Measurements from ENCODE around the gene DMWD. TPM values are rescaled to one million over a fixed set of nuclear protein-coding genes. Genes with fewer than 3 reads are reported as not detected.

DMWD gene
- total RNA-seq, 2 experiments from 2014 or later = 43.2 to 44.0 TPM

DNA sequence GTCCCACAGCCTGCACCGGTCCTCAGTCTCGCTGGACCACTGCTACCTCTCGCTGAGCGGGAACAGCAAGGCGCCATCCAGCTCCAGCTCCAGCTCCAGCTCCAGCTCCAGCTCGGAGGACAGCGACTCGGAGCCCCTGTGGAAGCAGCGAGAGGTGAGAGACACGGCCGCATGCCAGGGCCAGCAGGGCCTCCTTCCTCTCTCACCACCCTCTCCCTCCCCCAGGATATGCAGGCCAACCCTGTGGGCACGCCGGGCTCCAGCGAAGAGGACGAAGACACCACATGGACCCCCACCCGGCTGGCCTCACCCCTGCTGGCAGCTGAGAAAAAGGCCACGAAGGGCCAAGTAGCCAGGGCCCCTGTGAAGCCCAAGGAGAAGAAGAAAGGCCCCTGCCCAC is 30.9 kb downstream of the DMWD start:
- no TSS peak for BruUV-seq (replicated peaks)
- Histone ChIP-seq H3K9me3 (ENCODE audit: low read length) (no peaks in the 10 kb centered on the region), H3K4me3 (ENCODE audit: low read depth, low read length, poor library complexity, severe bottlenecking) (no peak overlapping the region), H3K4me1 (ENCODE audit: insufficient read depth, low read length, poor library complexity, severe bottlenecking) (no peaks in the 10 kb centered on the region), H3K36me3 (ENCODE audit: insufficient read depth, low read length) (no peaks in the 10 kb centered on the region), H3K4me2 (ENCODE audit: low read length) (no peak overlapping the region), H2AFZ (ENCODE audit: low read length) (no peak overlapping the region), H3K27ac (ENCODE audit: low read depth, low read length, poor library complexity, severe bottlenecking) (no peak overlapping the region), H3K79me2 (ENCODE audit: insufficient read depth, low read depth, low read length) (no peaks in the 10 kb centered on the region), H3K9me2 (ENCODE audit: insufficient read depth, low read length) (no peaks in the 10 kb centered on the region), H4K20me1 (ENCODE audit: insufficient read depth, low read length) (no peaks in the 10 kb centered on the region)
- POLR2A ChIA-PET = no interaction called here
- no peak for TF ChIP-seq EZH2phosphoT487 (IDR thresholded peaks at IDR 0.05; ENCODE audit: borderline replicate concordance, low read depth, low read length)
- TF ChIP-seq, protein P1, sequence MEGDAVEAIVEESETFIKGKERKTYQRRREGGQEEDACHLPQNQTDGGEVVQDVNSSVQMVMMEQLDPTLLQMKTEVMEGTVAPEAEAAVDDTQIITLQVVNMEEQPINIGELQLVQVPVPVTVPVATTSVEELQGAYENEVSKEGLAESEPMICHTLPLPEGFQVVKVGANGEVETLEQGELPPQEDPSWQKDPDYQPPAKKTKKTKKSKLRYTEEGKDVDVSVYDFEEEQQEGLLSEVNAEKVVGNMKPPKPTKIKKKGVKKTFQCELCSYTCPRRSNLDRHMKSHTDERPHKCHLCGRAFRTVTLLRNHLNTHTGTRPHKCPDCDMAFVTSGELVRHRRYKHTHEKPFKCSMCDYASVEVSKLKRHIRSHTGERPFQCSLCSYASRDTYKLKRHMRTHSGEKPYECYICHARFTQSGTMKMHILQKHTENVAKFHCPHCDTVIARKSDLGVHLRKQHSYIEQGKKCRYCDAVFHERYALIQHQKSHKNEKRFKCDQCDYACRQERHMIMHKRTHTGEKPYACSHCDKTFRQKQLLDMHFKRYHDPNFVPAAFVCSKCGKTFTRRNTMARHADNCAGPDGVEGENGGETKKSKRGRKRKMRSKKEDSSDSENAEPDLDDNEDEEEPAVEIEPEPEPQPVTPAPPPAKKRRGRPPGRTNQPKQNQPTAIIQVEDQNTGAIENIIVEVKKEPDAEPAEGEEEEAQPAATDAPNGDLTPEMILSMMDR (conservative IDR thresholded peaks at IDR 0.05; ENCODE audit: low read length) = no peak
- intact Hi-C loops (cut with micrococcal nuclease; ENCODE audit: unreplicated experiment) = no loop called here
- CTCF ChIA-PET (ENCODE audit: unreplicated experiment) = no interaction called here
- DNase-seq (ENCODE audit: low spot score) = no peak

DNA sequence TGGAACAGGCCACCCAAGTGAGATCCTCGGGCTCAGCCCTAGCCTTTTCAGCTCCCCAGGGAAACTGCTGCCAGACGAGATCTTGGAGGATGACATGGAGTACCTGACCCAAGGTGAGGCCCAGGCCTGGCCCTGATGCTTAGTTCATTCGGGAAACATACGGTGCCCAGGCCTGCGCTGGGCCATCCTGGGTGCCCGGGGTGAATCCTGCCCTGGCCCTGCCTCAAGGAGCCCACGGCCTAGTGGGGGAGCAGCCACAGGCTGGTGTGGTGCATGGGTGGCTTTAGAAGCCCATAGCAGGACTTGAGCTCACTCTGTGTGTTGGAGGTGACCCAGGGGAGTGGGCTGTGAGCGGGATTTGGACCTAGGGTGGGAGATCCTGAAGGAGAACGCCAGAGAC is 33.7 kb downstream of the DMWD start:
- Histone ChIP-seq H2AFZ (ENCODE audit: low read length) (no peak overlapping the region), H4K20me1 (ENCODE audit: insufficient read depth, low read length) (no peaks in the 10 kb centered on the region), H3K4me1 (ENCODE audit: insufficient read depth, low read length, poor library complexity, severe bottlenecking) (no peaks in the 10 kb centered on the region), H3K79me2 (ENCODE audit: insufficient read depth, low read depth, low read length) (no peaks in the 10 kb centered on the region), H3K9me2 (ENCODE audit: insufficient read depth, low read length) (no peaks in the 10 kb centered on the region), H3K4me2 (ENCODE audit: low read length) (no peak overlapping the region), H3K27ac (ENCODE audit: low read depth, low read length, poor library complexity, severe bottlenecking) (no peak overlapping the region), H3K9me3 (ENCODE audit: low read length) (no peaks in the 10 kb centered on the region), H3K4me3 (ENCODE audit: low read depth, low read length, poor library complexity, severe bottlenecking) (no peak overlapping the region), H3K36me3 (ENCODE audit: insufficient read depth, low read length) (no peaks in the 10 kb centered on the region)
- TF ChIP-seq, protein P1 (conservative IDR thresholded peaks at IDR 0.05; ENCODE audit: low read length) = no peak
- TF ChIP-seq EZH2phosphoT487 (IDR thresholded peaks at IDR 0.05; ENCODE audit: borderline replicate concordance, low read depth, low read length) = no peak
- BruUV-seq (replicated peaks) = no TSS peak
- no peak for DNase-seq (ENCODE audit: low spot score)
- ChIA-PET POLR2A (no interaction called here), CTCF (ENCODE audit: unreplicated experiment) (no interaction called here)
- intact Hi-C loops (cut with micrococcal nuclease; ENCODE audit: unreplicated experiment) = no loop called here

DNA sequence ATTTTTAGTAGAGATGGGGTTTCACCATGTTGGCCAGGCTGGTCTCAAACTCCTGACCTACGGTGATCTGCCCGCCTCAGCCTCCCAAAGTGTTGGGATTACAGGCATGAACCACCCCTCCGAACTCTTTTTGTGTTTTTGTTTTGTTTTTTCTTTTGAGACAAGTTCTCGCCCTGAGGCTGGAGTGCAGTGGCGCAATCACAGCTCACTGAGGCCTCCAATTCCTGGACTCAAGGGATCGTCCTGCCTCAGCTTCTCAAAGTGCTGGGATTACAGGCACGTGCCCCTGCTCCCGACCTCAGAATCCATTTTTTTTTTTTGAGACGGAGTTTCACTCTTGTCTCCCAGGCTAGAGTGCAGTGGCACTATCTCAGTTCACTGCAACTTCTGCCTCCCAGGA is 35.0 kb downstream of the DMWD start:
- ChIA-PET POLR2A (no interaction called here), CTCF (ENCODE audit: unreplicated experiment) (no interaction called here)
- no peaks in the 10 kb centered on the region for H4K20me1 ChIP-seq (ENCODE audit: insufficient read depth, low read length)
- no peaks in the 10 kb centered on the region for H3K36me3 ChIP-seq (ENCODE audit: insufficient read depth, low read length)
- H3K4me1 ChIP-seq (ENCODE audit: insufficient read depth, low read length, poor library complexity, severe bottlenecking) = peaks cover 3% of the 10 kb centered on the region
- H2AFZ ChIP-seq (ENCODE audit: low read length) = no peak overlapping the region
- no peaks in the 10 kb centered on the region for H3K79me2 ChIP-seq (ENCODE audit: insufficient read depth, low read depth, low read length)
- H3K9me3 ChIP-seq (ENCODE audit: low read length) = no peaks in the 10 kb centered on the region
- H3K27ac ChIP-seq (ENCODE audit: low read depth, low read length, poor library complexity, severe bottlenecking) = no peak overlapping the region
- H3K4me2 ChIP-seq (ENCODE audit: low read length) = no peak overlapping the region
- no peak overlapping the region for H3K4me3 ChIP-seq (ENCODE audit: low read depth, low read length, poor library complexity, severe bottlenecking)
- no peaks in the 10 kb centered on the region for H3K9me2 ChIP-seq (ENCODE audit: insufficient read depth, low read length)
- no peak for TF ChIP-seq EZH2phosphoT487 (IDR thresholded peaks at IDR 0.05; ENCODE audit: borderline replicate concordance, low read depth, low read length)
- TF ChIP-seq, protein P1 (conservative IDR thresholded peaks at IDR 0.05; ENCODE audit: low read length) = no peak
- BruUV-seq (replicated peaks) = no TSS peak
- no peak for DNase-seq (ENCODE audit: low spot score)
- intact Hi-C loops (cut with micrococcal nuclease; ENCODE audit: unreplicated experiment) = no loop called here

Data from OCI-LY7 (cell line).